B cell (primary cell): ENCODE data around the gene FGFRL1. TPM values are rescaled to one million over a fixed set of nuclear protein-coding genes. Genes with fewer than 3 reads are reported as not detected.

Source experiments
- ATAC-seq: fragments of 200-7000 bp; cut with Tn5 transposase; one replicate; pipeline ENCODE4 v1.10.0; 2021; ENCODE audit warnings: low read depth, mild to moderate bottlenecking, moderate number of reproducible peaks, moderate library complexity
- CTCF ChIA-PET: fragments of 350-600 bp; sonication (Branson Sonifier 250); formaldehyde crosslinking; loops from one replicate; lab custom pipeline; 2021; ENCODE audit warnings: antibody characterized with exemption, inconsistent platforms; lab: Charles Lee
- POLR2A ChIA-PET: fragments of 350-600 bp; sonication (Branson Sonifier 250); formaldehyde crosslinking; loops from one replicate; lab custom pipeline; 2021; ENCODE audit warnings: antibody characterized with exemption; lab: Charles Lee
- DNase-seq: peaks from one replicate; pipeline ENCODE4 v3.0.0; 2013
- H2AFZ ChIP-seq: 2 replicates; pipeline ENCODE4 v1.6.1; 2012; ENCODE audit warnings: mild to moderate bottlenecking, low read depth, low read length; ENCODE audit not compliant: insufficient read depth, poor library complexity, severe bottlenecking
- H3K27ac ChIP-seq, 2 donors: 1 replicate in 1 of 2; 2 replicates in 1 of 2; pipeline ENCODE4 v1.5.1; 2012 to 2013; ENCODE audit warnings: low read length in 2 of 2, mild to moderate bottlenecking in 2 of 2, moderate library complexity in 1 of 2
- H3K27me3 ChIP-seq, 4 experiments: fragments of 200-600 bp in 1 of 4; sonication (generic) in 1 of 4; replicated peaks in 1 of 4; 1 replicate in 2 of 4; 2 replicates in 2 of 4; pipeline versions ENCODE4 v1.6.1 to v1.7.0; 2013 to 2016; ENCODE audit warnings: low read length in 3 of 4, mild to moderate bottlenecking in 2 of 4, mixed read lengths in 1 of 4, moderate library complexity in 1 of 4; ENCODE audit not compliant: insufficient read depth in 4 of 4, control insufficient read depth in 3 of 4; ENCODE audit errors: control extremely low read depth in 1 of 4
- H3K36me3 ChIP-seq, 2 experiments: replicated peaks in 1 of 2; 1 replicate in 1 of 2; 2 replicates in 1 of 2; pipeline versions ENCODE4 v1.6.1 to v1.7.1; 2013; ENCODE audit warnings: low read length in 1 of 2; ENCODE audit not compliant: insufficient read depth in 2 of 2, control insufficient read depth in 1 of 2; ENCODE audit errors: control extremely low read depth in 1 of 2, extremely low read depth in 1 of 2
- H3K4me1 ChIP-seq, 2 donors: fragments of 200-600 bp in 1 of 2; sonication (generic) in 1 of 2; 1 replicate in 1 of 2; 2 replicates in 1 of 2; pipeline versions ENCODE4 v1.5.1 to v1.6.1; 2013 to 2017; ENCODE audit warnings: low read length in 2 of 2; ENCODE audit not compliant: control insufficient read depth in 2 of 2, insufficient read depth in 2 of 2
- H3K4me2 ChIP-seq: replicated peaks from 2 replicates; pipeline ENCODE3; 2012; ENCODE audit warnings: mild to moderate bottlenecking, low read depth, low read length; ENCODE audit not compliant: poor library complexity, severe bottlenecking
- H3K4me3 ChIP-seq, 5 experiments: fragments of 200-600 bp in 1 of 5; sonication (generic) in 1 of 5; 1 replicate in 3 of 5; 2 replicates in 2 of 5; pipeline versions ENCODE4 v1.5.1 to v1.7.0; 2011 to 2016; ENCODE audit warnings: low read length in 4 of 5, mild to moderate bottlenecking in 4 of 5, low read depth in 2 of 5, control low read depth in 1 of 5, moderate library complexity in 1 of 5; ENCODE audit not compliant: insufficient read depth in 1 of 5; ENCODE audit errors: control extremely low read depth in 1 of 5, extremely low read depth in 1 of 5
- H3K79me2 ChIP-seq: fragments of 200-600 bp; sonication (generic); one replicate; pipeline ENCODE4 v1.6.0; 2016; ENCODE audit warnings: low read length; ENCODE audit not compliant: control insufficient read depth, insufficient read depth
- H3K9ac ChIP-seq: fragments of 200-600 bp; sonication (generic); 2 replicates; pipeline ENCODE4 v1.6.1; 2017; ENCODE audit warnings: mild to moderate bottlenecking, low read length, moderate library complexity
- H3K9me3 ChIP-seq, 3 donors: one replicate each; pipeline versions ENCODE4 v1.6.1 to v1.7.1; 2013; ENCODE audit warnings: low read length in 2 of 3; ENCODE audit not compliant: control insufficient read depth in 2 of 3, insufficient read depth in 1 of 3; ENCODE audit errors: control extremely low read depth in 1 of 3
- H4K20me1 ChIP-seq: 2 replicates; pipeline ENCODE4 v1.6.0; 2012; ENCODE audit warnings: mild to moderate bottlenecking, low read length; ENCODE audit not compliant: insufficient read depth, control insufficient read depth, poor library complexity, severe bottlenecking
- H3K27ac Mint-ChIP-seq: one replicate; pipeline ENCODE4 v1.8.0; 2021; ENCODE audit warnings: mixed read lengths
- H3K27me3 Mint-ChIP-seq: one replicate; pipeline ENCODE4 v1.8.0; 2021; ENCODE audit warnings: mixed read lengths
- H3K4me1 Mint-ChIP-seq: one replicate; pipeline ENCODE4 v1.8.0; 2021; ENCODE audit warnings: mixed read lengths
- H3K4me3 Mint-ChIP-seq: one replicate; pipeline ENCODE4 v1.8.0; 2021; ENCODE audit warnings: mixed read lengths
- H3K9me3 Mint-ChIP-seq: one replicate; pipeline ENCODE4 v1.8.0; 2022; ENCODE audit warnings: mixed read lengths; ENCODE audit not compliant: insufficient read depth
- CTCF ChIP-seq: fragments of 200-600 bp; IDR thresholded peaks from one replicate; pipeline ENCODE4 v1.8.0; 2022; ENCODE audit warnings: antibody characterized with exemption, mild to moderate bottlenecking
- EZH2 ChIP-seq: IDR thresholded peaks from 2 replicates; pipeline ENCODE4 v1.6.1; 2012; ENCODE audit warnings: borderline replicate concordance, low read depth, mild to moderate bottlenecking, moderate library complexity, low read length; ENCODE audit not compliant: insufficient read depth, poor library complexity, severe bottlenecking
- WGBS: methylation state at CpG from one replicate; pipeline ENCODE4 v1.1.5; 2013; ENCODE audit warnings: missing lambda C conversion rate; ENCODE audit not compliant: insufficient coverage; 5-methylcytosine and 5-hydroxymethylcytosine counted together
- intact Hi-C: fragments of 100-400 bp; cut with micrococcal nuclease; formaldehyde crosslinking; loops from one replicate; pipeline ENCODE4 v1.10.0; 2022
- polyA plus RNA-seq: library from polyadenylated mRNA; depleted of rRNA; stranded (reverse); fragments of >200 nt; gene quantifications from 2 replicates; pipeline ENCODE4 v1.2.3, GENCODE V29; 2012
- total RNA-seq, 2 donors: library from RNA; stranded (reverse); fragments of 120-200 nt in 1 of 2; gene quantifications; 1 replicate in 1 of 2; 2 replicates in 1 of 2; pipeline versions ENCODE4 v1.2.3 to v1.2.4, GENCODE V29; 2013 to 2022

The FGFRL1 gene
- total and polyA plus RNA-seq, 2 donors (not counting 1 experiment from before 2014, with no cell fraction given) = 24.1 to 28.9 TPM

GRCh38 chr4:1058198-1058996 is 47.0 kb downstream of the FGFRL1 start:
- intact Hi-C loops = no loop called here
- H3K4me2 ChIP-seq = no peak overlapping the region
- H3K27me3 ChIP-seq = peaks cover 0 to 36% (median 3%) of the 10 kb centered on the region in 4 experiments
- 91% methylated on average over 35 of the region's 35 CpGs for WGBS
- H3K36me3 ChIP-seq = no peaks in the 10 kb centered on the region
- H3K27ac Mint-ChIP-seq = no peak overlapping the region
- DNase-seq (no peak), ATAC-seq (no peak)
- ChIA-PET CTCF (no interaction called here), POLR2A (no interaction called here)
- H3K9ac ChIP-seq = no peak overlapping the region
- H3K4me1 ChIP-seq = peaks cover 11 to 17% of the 10 kb centered on the region in 2 donors
- no peak overlapping the region for H3K27ac ChIP-seq
- H3K27me3 Mint-ChIP-seq = peaks cover 26% of the 10 kb centered on the region
- H3K79me2 ChIP-seq = no peaks in the 10 kb centered on the region
- no peak overlapping the region for H3K4me3 ChIP-seq
- TF ChIP-seq CTCF (no peak), EZH2 (no peak)
- no peaks in the 10 kb centered on the region for H4K20me1 ChIP-seq
- H3K4me1 Mint-ChIP-seq = peaks cover 10% of the 10 kb centered on the region
- H3K9me3 Mint-ChIP-seq = no peaks in the 10 kb centered on the region
- H3K4me3 Mint-ChIP-seq = no peak overlapping the region
- peaks cover 0 to 13% (median 0%) of the 10 kb centered on the region in 3 donors for H3K9me3 ChIP-seq
- H2AFZ ChIP-seq = no peak overlapping the region

- ChIA-PET CTCF (no interaction called here), POLR2A (no interaction called here)
- Histone ChIP-seq H3K27ac (no peak overlapping the region), H4K20me1 (no peaks in the 10 kb centered on the region), H3K27me3 (peaks cover 0 to 36% (median 3%) of the 10 kb centered on the region in 4 experiments), H3K4me2 (no peak overlapping the region), H3K79me2 (no peaks in the 10 kb centered on the region), H3K4me3 (no peak overlapping the region), H3K9ac (no peak overlapping the region), H2AFZ (no peak overlapping the region), H3K9me3 (peaks cover 0 to 13% (median 0%) of the 10 kb centered on the region in 3 donors), H3K4me1 (peaks cover 11 to 17% of the 10 kb centered on the region in 2 donors), H3K36me3 (no peaks in the 10 kb centered on the region)
- Mint-ChIP-seq H3K4me1 (peaks cover 10% of the 10 kb centered on the region), H3K27ac (no peak overlapping the region), H3K9me3 (no peaks in the 10 kb centered on the region), H3K4me3 (no peak overlapping the region), H3K27me3 (peaks cover 29% of the 10 kb centered on the region)
- 87% methylated on average over 16 of the region's 16 CpGs for WGBS
- intact Hi-C loops = no loop called here
- TF ChIP-seq CTCF (no peak), EZH2 (no peak)
- ATAC-seq = no peak
- DNase-seq = no peak
Measured at GRCh38 chr4:1058997-1059665, 47.7 kb downstream of the FGFRL1 start.
